Ectodermal cell (in vitro differentiated cells): ENCODE results near the gene ABCG4.

Source experiments
- H3K27ac ChIP-seq: 2 replicates; pipeline ENCODE4 v1.7.0; 2013; ENCODE audit warnings: mild to moderate bottlenecking, low read depth, low read length; ENCODE audit not compliant: insufficient read depth, poor library complexity, severe bottlenecking
- H3K27me3 ChIP-seq: 2 replicates; pipeline ENCODE4 v1.7.0; 2013; ENCODE audit warnings: mild to moderate bottlenecking, low read length; ENCODE audit not compliant: insufficient read depth, control insufficient read depth, poor library complexity, severe bottlenecking
- H3K36me3 ChIP-seq: one replicate; pipeline ENCODE4 v1.7.0; 2013; ENCODE audit warnings: low read length; ENCODE audit not compliant: control insufficient read depth, insufficient read depth
- H3K4me1 ChIP-seq: one replicate; pipeline ENCODE4 v1.7.0; 2013; ENCODE audit warnings: low read length; ENCODE audit not compliant: control insufficient read depth, insufficient read depth
- H3K4me3 ChIP-seq: 2 replicates; pipeline ENCODE4 v1.7.0; 2013; ENCODE audit warnings: low read depth, low read length, control low read depth; ENCODE audit not compliant: insufficient read depth
- H3K9me3 ChIP-seq: 2 replicates; pipeline ENCODE4 v1.7.0; 2013; ENCODE audit warnings: mild to moderate bottlenecking, low read length, moderate library complexity; ENCODE audit not compliant: control insufficient read depth
- WGBS, 2 experiments: methylation state at CpG; one replicate each; pipeline ENCODE4 v1.1.7; 2013; ENCODE audit warnings: missing lambda C conversion rate in 2 of 2; 5-methylcytosine and 5-hydroxymethylcytosine counted together

Gene ABCG4

GRCh38 chr11:119152604-119153003 is 3.8 kb downstream of the ABCG4 start:
- H3K36me3 ChIP-seq: no peaks in the 10 kb centered on the region
- H3K9me3 ChIP-seq: no peaks in the 10 kb centered on the region
- peaks cover 13% of the 10 kb centered on the region for H3K4me1 ChIP-seq
- H3K4me3 ChIP-seq: no peak overlapping the region
- peaks cover 47% of the 10 kb centered on the region for H3K27me3 ChIP-seq
- 91 to 92% methylated on average over 4 of the region's 4 CpGs for WGBS, 2 experiments
- H3K27ac ChIP-seq: no peak overlapping the region

DNA sequence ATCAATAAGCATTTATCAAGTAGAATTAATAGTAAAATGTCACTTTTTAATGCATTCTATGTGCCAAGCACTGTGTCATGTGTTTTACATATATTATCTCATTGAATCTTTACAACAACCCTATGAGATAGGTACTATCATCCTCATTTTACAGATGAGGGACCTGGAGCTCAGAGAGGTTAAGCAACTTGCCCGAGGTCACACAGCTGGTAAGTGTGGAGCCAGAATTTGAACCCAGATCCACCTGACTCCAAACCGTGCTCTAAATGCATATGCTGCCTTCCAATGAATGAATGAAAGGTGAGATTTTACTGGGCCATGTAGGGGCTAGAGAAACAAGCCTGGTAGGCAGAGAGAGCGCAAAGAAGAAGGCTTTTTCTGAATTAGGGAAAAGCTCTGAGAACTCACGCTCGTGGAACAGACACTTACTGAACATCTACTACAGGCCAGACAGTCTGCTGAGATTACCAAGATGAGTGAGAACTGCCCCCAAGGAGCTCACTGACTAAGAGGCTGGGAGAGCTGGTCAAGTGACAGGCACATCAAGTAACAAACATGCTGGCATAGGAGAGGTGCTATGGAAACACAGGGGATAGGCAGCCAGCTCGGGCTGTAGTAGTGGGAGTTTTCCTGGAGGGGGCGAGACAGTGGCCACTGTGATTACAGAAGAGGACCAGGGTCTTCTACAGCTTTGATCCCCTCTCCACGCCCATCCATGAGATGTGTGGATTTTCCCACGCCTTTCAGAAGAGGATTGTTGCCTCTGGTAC is 4.4 kb downstream of the ABCG4 start:
- Histone ChIP-seq H3K27me3 (peaks cover 41% of the 10 kb centered on the region), H3K9me3 (no peaks in the 10 kb centered on the region), H3K4me3 (no peak overlapping the region), H3K27ac (no peak overlapping the region), H3K36me3 (no peaks in the 10 kb centered on the region), H3K4me1 (peaks cover 7% of the 10 kb centered on the region)
- 77 to 87% methylated on average over 9 of the region's 9 CpGs for WGBS, 2 experiments

DNA sequence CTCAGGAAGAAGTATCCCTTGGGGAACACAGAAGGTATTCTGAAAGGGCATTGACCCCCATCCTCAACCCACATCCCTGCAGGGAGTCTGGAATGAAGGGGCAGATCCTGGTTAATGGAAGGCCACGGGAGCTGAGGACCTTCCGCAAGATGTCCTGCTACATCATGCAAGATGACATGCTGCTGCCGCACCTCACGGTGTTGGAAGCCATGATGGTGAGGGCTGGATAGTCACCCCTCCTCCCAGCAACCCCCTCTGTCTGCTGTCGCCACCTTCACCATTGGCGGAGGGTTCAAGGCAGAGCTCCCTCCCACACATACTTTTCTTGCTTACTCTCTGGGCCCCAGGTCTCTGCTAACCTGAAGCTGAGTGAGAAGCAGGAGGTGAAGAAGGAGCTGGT is 5.3 kb downstream of the ABCG4 start:
- 93% methylated on average over 6 of the region's 6 CpGs for WGBS, 2 experiments
- Histone ChIP-seq H3K9me3 (no peaks in the 10 kb centered on the region), H3K4me3 (no peak overlapping the region), H3K36me3 (no peaks in the 10 kb centered on the region), H3K27ac (no peak overlapping the region), H3K27me3 (peaks cover 31% of the 10 kb centered on the region), H3K4me1 (peaks cover 6% of the 10 kb centered on the region)

GRCh38 chr11:119155733-119156492 is 7.1 kb downstream of the ABCG4 start:
- no peak overlapping the region for H3K4me3 ChIP-seq
- WGBS, 2 experiments: 57 to 60% methylated on average over 8 of the region's 8 CpGs

GRCh38 chr11:119156496-119156895 is 7.6 kb downstream of the ABCG4 start:
- Histone ChIP-seq H3K36me3 (no peaks in the 10 kb centered on the region), H3K9me3 (no peaks in the 10 kb centered on the region), H3K27ac (no peak overlapping the region), H3K27me3 (peaks cover 8% of the 10 kb centered on the region), H3K4me1 (no peaks in the 10 kb centered on the region), H3K4me3 (no peak overlapping the region)
- 90 to 92% methylated on average over 10 of the region's 10 CpGs for WGBS, 2 experiments

More at GRCh38 chr11:119155733-119156492, 7.1 kb downstream of the ABCG4 start:
- no peaks in the 10 kb centered on the region for H3K36me3 ChIP-seq
- peaks cover 14% of the 10 kb centered on the region for H3K27me3 ChIP-seq
- no peaks in the 10 kb centered on the region for H3K9me3 ChIP-seq
- no peak overlapping the region for H3K27ac ChIP-seq
- no peaks in the 10 kb centered on the region for H3K4me1 ChIP-seq

DNA sequence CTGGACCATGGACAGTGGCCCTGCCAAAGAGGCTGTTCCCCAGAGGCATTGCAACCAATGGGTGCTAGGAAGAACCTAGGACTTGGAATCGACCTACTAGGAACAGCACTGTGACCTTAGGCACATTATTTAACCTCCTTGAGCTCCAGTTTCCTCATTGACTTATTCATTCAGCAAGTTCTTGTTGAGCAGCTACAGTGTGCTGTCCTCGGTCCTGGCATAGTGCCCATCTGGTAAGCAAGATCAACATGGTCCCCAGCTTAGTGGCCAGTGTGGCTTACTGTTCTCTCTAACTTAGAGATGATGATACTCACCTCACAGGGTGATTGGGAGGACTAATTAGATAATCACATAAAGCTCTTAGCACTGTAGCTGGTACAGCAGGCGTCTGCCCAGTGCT is 8.2 kb downstream of the ABCG4 start:
- Histone ChIP-seq H3K36me3 (no peaks in the 10 kb centered on the region), H3K4me3 (no peak overlapping the region), H3K27ac (no peak overlapping the region), H3K4me1 (no peaks in the 10 kb centered on the region), H3K27me3 (peaks cover 2% of the 10 kb centered on the region), H3K9me3 (no peaks in the 10 kb centered on the region)
- WGBS, 2 experiments: 87 to 92% methylated on average over 3 of the region's 3 CpGs

- WGBS, 2 experiments: 93% methylated on average over 13 of the region's 13 CpGs
- Histone ChIP-seq H3K4me1 (no peaks in the 10 kb centered on the region), H3K27me3 (no peaks in the 10 kb centered on the region), H3K36me3 (no peaks in the 10 kb centered on the region), H3K9me3 (no peaks in the 10 kb centered on the region), H3K4me3 (no peak overlapping the region), H3K27ac (no peak overlapping the region)
Observed at GRCh38 chr11:119158467-119158866, 9.6 kb downstream of the ABCG4 start.

DNA sequence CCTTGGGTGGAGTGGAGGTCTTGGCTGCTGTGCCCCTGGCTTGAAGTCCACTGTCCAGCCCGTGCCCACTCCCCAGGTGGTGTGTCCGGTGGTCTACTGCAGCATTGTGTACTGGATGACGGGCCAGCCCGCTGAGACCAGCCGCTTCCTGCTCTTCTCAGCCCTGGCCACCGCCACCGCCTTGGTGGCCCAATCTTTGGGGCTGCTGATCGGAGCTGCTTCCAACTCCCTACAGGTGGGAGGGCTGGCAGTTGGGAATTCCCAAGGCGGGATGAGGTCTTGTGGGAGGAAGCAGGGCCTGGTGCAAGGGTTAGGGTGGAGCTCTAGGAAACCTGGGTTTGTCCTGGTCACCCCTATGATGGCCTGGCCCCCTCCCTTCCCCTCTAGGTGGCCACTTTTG is 11.3 kb downstream of the ABCG4 start:
- H3K9me3 ChIP-seq: no peaks in the 10 kb centered on the region
- no peak overlapping the region for H3K4me3 ChIP-seq
- no peaks in the 10 kb centered on the region for H3K27me3 ChIP-seq
- no peaks in the 10 kb centered on the region for H3K4me1 ChIP-seq
- no peak overlapping the region for H3K27ac ChIP-seq
- no peaks in the 10 kb centered on the region for H3K36me3 ChIP-seq
- WGBS, 2 experiments: 91 to 94% methylated on average over 9 of the region's 9 CpGs

GRCh38 chr11:119161871-119162270 is 13.0 kb downstream of the ABCG4 start:
- WGBS, 2 experiments: 93 to 95% methylated on average over 8 of the region's 8 CpGs
- H3K4me3 ChIP-seq: no peak overlapping the region
- H3K4me1 ChIP-seq: no peaks in the 10 kb centered on the region
- no peaks in the 10 kb centered on the region for H3K9me3 ChIP-seq
- H3K27ac ChIP-seq: no peak overlapping the region
- no peaks in the 10 kb centered on the region for H3K27me3 ChIP-seq
- no peaks in the 10 kb centered on the region for H3K36me3 ChIP-seq

DNA sequence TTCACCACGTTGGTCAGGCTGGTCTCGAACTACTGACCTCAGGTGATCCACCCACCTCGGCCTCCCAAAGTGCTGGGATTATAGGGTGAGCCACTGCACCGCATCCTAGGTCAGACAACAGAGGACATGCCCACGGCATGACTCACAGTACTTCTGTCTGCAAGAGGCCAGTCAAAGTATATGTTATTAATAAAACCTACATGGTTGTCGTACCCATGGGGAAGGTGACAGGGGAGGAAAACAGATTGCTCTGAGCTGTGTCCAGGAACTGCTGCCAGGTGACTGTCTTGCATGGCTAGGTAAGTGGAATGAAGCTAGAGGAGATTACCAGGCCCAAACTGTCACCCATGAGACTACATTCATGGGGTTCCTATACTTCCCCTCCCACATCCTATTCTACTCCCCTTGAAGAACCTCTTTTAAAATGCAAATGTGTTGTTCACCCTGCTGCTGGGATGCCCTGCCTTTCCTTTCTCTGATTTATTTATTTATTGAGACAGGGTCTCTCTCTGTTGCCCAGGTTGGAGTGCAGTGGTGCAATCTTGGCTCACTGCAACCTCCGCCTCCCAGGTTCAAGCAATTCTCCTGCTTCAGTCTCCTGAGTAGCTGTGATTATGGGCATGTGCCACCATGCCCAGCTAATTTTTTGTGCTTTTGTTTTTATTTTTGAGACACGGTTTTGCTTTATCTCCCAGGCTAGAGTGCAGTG is 17.7 kb downstream of the ABCG4 start:
- Histone ChIP-seq H3K9me3 (no peaks in the 10 kb centered on the region), H3K36me3 (no peaks in the 10 kb centered on the region), H3K4me3 (no peak overlapping the region), H3K27me3 (no peaks in the 10 kb centered on the region), H3K4me1 (peaks cover 8% of the 10 kb centered on the region), H3K27ac (no peak overlapping the region)
- 74 to 80% methylated on average over 8 of the region's 8 CpGs for WGBS, 2 experiments
